Daoy (cell line): Measurements from ENCODE around the gene PFKFB2. TPM values are rescaled to one million over a fixed set of nuclear protein-coding genes. Genes with fewer than 3 reads are reported as not detected.

ENCODE experiments used
- DNase-seq: peaks from one replicate; pipeline ENCODE4 v3.0.0-alpha.2; 2015; ENCODE audit warnings: low read depth
- total RNA-seq: library from RNA; depleted of rRNA; stranded (reverse); fragments of >200 nt; shearing (Covaris generic); gene quantifications from 2 replicates; pipeline ENCODE4 v1.2.3, GENCODE V29; 2014

Gene PFKFB2
- total RNA-seq, 1 experiment from 2014 or later: 2.2 TPM

DNA sequence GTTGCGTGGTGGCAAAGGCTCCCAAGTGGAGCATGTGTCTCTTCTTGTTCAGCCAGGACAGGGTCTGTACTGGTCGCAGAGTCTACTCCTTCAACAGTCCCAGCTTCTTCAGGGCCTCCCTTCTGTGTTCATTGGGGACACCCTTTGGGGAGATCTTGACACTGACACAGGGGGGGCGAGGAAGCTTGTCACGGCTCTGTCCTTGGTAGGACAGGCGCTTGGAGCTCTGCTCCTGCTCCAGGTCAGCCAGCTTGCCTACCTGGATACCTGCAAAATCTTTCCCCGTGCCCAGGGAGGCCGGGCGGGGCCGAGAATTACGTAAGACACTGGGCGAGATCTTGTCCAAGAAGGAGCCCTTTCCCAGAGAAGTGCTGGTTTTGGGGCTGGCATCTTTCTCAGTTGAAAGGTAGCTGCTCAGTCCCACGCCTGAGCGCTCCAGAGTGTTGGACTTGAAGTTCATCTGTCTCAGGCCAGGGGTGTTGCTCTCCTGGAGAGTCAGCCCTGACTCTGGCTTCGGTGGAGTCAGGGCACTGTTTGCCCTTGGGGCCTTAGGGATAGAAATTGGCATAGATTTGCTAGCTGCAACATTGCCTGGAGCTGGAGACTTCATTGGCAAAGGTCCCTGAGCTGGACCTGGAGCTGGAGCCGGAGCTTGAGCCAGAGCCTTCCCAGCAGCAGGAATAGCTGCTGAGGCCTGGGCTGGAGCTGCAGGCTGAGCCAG is 31.0 kb upstream of the PFKFB2 start:
- DNase-seq: no peak

GRCh38 chr1:207022996-207023679 is 29.9 kb upstream of the PFKFB2 start:
- DNase-seq: no peak

DNA sequence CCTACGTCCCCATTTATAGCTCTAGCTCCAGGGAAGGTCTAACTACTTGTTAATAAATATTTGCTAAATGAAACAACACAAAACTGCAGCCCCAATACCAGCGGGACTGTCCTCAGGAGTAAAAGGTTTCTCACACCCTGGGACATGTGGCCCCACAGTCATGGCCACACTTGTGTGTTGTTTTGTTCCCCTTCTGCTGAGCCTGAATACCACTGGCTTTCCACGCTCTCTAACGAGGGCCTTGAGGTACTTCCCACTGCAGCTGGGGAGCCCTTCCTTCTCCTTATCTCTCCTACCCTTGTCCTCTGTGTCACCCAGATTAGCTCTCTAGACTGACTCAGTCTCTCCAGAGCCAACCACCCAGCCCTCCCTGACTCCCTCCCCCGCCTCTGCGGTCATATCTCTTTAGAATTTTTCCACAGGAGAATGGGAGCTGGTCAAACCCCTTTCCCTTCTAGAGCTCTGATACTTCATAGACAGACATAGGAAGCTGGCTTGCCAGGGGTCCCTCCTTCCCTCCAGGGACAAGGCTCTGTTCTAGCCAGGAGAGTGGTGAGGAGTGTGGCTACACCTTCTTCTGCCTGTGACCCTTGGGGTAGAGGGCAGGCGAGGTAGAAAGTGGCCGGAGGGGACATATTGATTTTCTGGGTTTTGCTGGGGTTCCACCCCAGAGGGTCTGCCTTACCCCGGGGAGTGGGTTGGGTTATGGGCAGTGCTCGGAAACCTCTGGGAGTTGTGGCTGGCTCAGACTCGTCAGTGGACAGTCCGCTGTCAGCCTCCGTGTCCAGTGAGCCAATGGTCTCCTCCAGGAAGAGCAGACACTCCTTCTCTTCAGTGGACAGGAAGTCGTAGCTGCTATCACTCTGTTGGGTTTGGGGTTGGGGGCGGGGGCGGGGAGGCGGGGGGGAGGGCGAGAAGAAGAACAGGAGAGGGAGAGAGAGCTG is 28.6 kb upstream of the PFKFB2 start:
- DNase-seq: peak; percentile 50

DNA sequence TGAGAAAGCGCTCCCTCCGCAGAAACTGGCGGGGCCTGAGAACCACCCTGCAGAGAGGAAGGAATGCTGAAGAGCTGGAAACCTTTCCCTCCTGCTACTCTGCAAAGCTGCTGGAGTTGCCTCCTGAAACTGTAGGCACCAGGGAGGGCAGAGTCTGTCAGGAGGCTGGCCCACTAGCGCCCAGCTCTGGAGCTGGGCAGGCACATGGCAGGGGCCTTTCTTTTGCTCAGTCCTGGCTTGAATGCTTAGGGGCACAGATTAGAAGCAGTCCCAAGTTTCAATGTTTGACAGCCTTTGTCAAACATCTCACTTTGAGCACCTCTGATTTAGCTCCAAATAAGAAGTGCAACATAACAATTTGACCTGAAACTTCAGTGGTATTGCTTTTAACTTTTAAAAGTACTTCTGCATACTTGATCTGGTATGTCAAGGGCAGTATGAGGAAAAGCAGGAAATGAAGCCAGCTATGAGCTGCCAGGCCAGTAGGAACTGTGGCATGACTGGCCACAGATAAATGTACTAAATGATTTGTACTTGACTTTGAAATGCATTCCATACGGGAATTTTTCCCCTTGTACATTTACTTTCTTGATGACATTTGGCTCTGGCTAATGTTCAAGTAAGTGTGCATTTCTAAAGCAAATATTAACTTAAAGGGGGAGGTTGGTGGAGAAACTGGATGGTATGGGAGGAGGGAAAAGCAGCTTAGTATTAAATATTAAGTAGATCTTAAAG is 27.8 kb upstream of the PFKFB2 start:
- DNase-seq: no peak

GRCh38 chr1:207026104-207026534 is 27.0 kb upstream of the PFKFB2 start:
- no peak for DNase-seq

DNA sequence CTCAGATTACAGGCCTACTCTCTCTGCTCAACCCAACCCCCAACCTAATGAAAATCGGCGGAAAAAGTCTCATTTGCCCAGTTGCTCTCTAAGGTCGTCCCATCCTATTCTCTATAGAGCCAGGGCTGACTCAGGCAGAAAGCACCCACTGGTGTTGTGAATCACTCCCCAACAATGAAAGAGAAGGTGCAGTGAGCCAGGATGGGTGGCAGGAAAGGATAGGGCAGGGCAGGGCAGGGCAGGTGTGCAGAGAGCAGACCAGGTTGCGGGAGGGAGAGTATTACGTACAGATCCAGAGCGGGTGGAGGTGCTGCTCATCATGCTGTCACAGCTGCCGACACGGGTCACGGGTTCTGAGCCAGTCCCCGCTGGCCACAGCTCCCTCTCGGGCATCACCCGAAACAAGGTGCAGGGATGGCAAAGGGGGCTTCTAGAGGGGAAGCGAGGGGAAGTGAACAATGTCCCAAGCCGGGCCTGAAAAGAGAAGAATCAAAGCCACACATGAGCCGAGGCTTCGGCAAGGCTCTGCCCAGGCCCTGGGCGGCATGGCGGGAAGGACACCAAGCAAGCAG is 25.8 kb upstream of the PFKFB2 start:
- peak; percentile 62 for DNase-seq

DNA sequence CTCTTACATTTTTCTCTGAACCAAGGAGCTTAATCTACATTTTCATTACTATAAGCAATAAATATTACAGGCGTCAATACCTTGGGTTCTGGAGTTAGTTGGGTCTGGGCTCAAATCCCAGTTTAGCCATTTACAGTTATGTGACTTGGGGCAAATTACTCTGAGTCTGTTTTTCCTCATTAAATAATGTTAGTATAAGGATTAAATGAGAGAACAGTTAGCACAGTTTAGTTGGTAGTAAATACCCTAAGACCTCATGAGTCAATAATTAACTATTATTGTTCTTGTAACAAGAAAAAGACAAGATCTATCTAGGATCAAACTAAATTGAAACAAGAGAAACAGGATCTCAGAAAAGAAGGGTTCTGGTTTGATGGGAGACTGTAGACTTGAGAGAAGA is 25.2 kb upstream of the PFKFB2 start:
- no peak for DNase-seq

DNA sequence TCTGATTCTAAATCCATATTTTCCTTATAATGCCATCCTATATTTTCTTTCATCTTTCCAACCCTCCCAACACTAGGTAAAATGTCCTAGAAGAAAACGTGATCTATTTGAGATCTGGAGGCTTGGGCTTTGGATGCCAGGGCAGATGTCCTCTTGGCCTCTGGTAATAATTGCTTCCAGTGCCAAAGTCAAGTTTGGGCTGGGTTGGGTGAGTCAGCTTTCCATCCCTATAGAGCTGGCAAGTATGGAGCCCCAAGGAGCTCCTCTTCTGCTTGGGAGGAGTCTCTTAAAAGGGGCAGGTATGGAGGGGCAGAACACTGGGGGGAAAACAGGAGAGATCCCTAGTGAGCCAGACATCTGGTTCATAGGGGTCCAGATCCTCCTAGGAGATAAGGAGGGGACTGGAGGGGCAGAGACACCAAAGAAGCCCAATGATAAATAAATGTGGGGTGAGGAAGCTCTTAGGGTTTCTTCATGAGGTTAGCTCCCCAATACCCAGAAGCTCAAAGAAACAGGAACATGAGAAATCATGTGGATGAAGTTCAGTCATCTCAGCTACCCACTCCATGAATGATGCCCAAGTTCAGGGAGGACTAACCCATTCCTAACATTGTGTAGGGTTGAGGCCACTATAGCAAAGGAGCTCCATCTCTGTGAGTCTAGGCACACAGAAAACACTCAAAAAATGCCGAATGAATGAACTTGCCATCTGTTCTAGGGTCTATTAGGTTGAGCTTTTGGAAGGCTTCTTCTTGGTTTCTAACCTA is 24.0 kb upstream of the PFKFB2 start:
- no peak for DNase-seq

DNA sequence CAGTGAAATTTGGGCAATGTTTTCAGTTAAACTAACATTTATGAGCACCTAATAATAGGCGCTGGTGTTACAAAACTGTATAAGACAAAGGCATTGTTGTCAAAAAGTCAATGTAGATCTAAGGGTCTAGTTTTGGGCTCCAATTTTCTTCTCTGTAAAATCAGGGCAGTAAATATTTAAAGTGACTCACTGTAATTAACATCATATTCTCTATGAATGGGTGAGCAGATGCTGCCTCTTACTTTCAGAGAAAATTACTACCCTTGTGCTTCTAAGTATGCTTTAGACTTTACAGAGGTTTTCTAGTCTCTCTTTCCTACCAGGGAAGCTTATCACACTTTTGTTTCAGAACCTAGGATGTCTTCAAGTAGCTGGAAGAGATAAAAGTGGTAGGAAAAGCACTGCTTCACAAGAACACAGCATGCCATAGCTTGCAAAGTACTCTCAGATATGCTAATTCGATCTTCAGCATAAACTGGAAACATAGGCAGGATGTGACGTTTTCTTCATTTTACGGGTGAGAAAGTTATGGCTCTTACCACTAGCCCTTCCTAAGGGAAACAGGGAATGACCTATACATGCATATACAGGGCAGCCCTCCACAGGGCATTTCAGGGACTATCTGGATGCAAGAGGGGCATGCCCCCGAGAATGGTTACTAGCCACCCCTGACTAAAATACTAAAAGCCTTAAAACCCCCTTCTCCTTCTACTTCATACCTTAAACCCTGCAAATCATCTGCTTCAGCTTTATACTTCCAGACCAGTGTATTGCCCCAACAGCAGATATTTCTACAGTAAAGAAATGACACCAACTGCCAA is 23.2 kb upstream of the PFKFB2 start:
- no peak for DNase-seq

DNA sequence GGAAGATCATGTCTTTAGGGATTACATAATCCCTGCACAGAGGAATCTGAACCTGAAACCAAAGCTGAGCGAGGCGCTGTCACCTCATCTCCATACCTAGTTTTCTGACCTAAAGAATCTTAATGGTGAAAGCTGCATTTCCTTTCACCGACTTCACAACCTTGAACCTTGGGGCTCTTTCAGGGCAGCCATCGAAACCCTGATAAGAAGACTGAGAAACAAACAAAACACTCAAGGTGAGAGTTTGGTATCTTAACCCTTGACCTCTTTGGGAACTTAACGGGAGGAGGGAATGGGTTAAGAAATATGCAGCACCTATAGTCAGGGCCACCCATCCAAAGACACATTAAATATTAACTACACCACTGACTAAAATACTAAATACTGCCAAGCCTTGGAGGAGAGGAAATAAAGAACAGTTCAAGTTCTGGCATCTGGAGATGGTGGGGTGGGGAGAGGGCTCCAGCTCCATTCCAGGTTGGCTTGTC is 22.5 kb upstream of the PFKFB2 start:
- DNase-seq: no peak

DNA sequence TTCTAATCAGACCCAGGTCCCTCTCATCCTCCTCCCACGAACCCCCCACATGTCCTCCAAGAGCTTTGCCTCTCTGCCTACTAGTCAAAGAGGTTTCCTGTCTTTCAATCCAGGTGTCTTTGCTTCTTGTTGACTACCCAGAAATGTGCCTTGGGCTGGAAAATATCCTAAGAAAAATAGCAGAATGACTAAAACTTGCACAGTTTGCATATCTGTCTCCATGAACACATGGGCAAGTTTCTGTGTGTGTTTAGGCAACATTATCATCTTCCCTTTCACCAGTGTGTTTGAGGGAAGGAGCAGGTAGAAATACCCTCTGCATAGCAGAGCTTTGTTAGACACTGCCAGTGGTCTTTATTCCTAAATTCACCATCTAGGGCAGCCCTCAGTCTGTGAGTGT is 22.1 kb upstream of the PFKFB2 start:
- no peak for DNase-seq

DNA sequence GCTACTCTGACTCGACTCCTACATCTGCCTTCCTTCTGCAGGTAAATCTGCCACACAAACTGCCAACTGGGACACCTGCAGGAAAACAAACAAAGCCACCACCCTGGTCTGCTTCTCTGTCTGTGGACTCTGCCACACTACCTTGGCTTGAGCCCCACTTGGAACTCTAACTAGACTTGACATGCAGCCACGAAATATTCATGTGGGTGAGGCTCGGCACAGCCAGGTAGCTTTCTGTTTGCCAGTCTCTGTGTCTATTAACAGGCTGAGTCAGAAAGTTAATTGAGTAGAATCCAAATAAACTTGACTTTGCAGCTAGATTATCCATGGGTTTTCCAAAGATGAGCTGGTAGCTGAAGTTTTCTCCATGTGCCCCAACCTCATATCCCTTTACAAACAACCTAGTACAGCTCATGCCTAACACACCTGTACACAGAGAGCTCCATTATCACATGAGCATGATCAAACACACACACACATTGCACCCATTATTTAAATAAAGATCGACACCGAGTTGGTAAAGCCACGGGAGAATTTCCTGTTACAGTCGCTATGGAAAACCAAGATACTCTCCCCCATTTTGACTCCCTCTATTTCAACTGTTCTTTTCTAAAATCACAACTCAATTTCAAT is 21.3 kb upstream of the PFKFB2 start:
- DNase-seq: no peak

DNA sequence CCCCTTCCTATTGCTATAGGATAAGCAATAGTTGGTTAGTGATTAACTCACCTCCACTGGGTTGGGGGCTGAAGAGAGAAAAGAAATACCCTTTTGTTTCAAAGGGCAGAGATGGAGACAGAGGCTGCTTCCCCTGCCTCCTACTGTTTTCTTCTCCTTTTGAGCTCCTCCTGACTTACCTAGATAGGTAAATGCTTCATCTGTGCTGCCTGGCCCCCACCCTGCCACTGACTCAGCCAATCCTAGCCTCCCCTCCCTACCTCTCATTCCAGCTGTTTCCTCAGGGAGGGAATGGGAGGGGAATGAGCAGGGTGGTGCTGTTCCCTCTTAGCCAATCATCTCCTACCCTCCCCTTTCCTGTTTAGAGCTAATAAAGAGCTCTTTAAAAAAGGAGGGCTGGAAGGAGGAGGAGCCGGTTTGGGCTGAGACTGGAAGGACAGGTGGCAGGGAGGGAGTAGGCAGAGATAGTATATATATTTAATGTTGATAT is 20.5 kb upstream of the PFKFB2 start, which contains the start of gene C1orf116:
Gene C1orf116 (minus strand): TSS at position 229 of the 490 bp plus-strand sequence. CDS start 5,158 bp downstream, outside the sequence.
- DNase-seq: peak; percentile 48

DNA sequence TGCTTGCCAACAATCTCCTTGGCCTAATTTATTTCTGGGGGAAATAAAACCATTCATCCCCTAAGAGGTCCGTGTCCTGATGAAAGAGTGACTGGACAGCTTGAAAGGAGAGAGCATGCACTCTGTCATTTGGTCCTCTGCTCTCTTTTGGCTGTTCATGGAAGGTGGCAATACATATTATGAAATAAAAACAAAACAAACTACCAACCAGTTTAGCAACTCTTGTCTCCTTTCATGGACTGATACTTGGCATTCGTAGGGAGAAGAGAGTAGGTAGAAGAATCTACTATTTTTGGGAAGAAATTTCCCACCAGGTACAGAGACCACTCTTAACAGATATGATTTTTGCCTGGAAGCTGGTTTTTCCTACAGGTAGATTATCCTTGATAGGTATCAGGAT is 19.8 kb upstream of the PFKFB2 start:
- DNase-seq: no peak

GRCh38 chr1:207034208-207034607 is 18.9 kb upstream of the PFKFB2 start:
- no peak for DNase-seq

DNA sequence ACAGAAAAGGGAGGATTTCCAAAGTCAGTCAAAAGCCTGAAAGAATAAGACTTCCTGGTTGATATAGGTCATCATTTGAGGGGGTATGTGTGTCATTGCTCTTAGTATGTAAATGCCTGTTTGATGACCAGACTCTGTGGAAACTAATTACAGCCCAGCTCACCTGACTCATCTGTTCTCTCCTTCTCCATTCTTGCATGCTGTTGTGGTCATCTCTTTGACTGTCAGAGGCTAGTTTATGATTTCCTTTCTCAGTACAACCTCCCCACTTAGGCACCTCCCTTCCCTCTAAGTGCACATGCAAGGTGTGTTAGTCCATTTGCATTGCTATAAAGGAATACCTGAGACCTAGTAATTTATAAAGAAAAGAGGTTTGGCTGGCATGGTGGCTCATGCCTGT is 18.1 kb upstream of the PFKFB2 start:
- DNase-seq: peak; percentile 82

DNA sequence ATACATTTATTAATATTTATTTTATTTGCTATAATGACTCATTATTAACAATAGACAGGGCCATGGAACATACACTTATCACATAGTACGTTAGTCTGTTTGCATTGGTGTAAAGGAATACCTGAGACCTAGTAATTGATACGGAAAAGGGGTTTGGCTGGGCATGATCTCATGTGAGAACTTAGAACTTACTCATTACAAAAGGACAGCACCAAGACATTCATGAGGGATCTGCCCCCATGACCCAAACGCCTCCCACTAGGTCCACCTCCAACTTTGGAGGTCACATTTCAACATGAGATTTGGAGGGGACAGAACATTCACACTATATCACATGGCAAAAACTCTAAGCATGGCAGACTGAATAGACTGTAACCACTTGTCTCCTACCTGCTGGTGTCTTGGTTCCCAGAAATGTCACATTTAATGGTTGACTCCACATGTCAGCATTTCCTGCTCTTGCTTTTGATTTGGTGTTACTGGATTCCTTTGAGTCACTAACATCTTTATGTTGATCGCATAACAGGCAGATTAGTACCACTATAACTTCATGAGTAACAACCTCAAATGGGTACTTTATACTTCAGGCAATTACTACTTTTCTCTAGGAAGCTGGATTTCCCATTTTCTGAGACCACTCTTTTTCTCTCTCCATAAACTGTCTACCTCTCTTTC is 17.1 kb upstream of the PFKFB2 start:
- DNase-seq: no peak

GRCh38 chr1:207036865-207037264 is 16.2 kb upstream of the PFKFB2 start:
- no peak for DNase-seq
